MCF 10A (cell line): ENCODE measurements around the gene SOBP. TPM values are rescaled to one million over a fixed set of nuclear protein-coding genes. Genes with fewer than 3 reads are reported as not detected.
"Not testable (repeated sequence)": the region's sequence is repeated elsewhere in the genome, so short reads cannot be mapped to it uniquely, and the experiment has no call there.

Source experiments
- BruUV-seq: library from RNA; stranded (reverse); fragments of 400-500 nt; replicated peaks from 2 replicates; lab custom pipeline; 2021; lab: Mats Ljungman, UMichigan
- CTCF ChIA-PET: fragments of 300-600 bp; sonication (Branson Sonifier 250); formaldehyde crosslinking; extraction: SDS; loops from one replicate; lab custom pipeline; 2021; ENCODE audit warnings: antibody characterized with exemption, inconsistent platforms; lab: Yijun Ruan, JAX
- POLR2A ChIA-PET: fragments of 300-600, 350-650 bp; sonication (Branson Sonifier 250); formaldehyde crosslinking; extraction: SDS; loops from one replicate; lab custom pipeline; 2020; ENCODE audit warnings: antibody characterized with exemption, inconsistent platforms; lab: Yijun Ruan, JAX
- DNase-seq: peaks from one replicate; pipeline ENCODE4 v3.0.0-alpha.2; 2018; ENCODE audit not compliant: unreplicated experiment
- H3K27ac Mint-ChIP-seq: one replicate; pipeline ENCODE4 v1.8.0; 2022; ENCODE audit warnings: mild to moderate bottlenecking, low read depth, mixed read lengths; ENCODE audit not compliant: unreplicated experiment
- H3K27me3 Mint-ChIP-seq: one replicate; pipeline ENCODE4 v1.8.0; 2022; ENCODE audit warnings: mixed read lengths; ENCODE audit not compliant: insufficient read depth, unreplicated experiment
- H3K36me3 Mint-ChIP-seq: one replicate; pipeline ENCODE4 v1.8.0; 2022; ENCODE audit warnings: mild to moderate bottlenecking, moderate library complexity, mixed read lengths; ENCODE audit not compliant: insufficient read depth, unreplicated experiment
- H3K4me1 Mint-ChIP-seq: one replicate; pipeline ENCODE4 v1.8.0; 2022; ENCODE audit warnings: mixed read lengths; ENCODE audit not compliant: insufficient read depth, unreplicated experiment
- H3K4me3 Mint-ChIP-seq: one replicate; pipeline ENCODE4 v1.8.0; 2022; ENCODE audit warnings: mild to moderate bottlenecking, moderate library complexity, mixed read lengths; ENCODE audit not compliant: unreplicated experiment
- H3K9me3 Mint-ChIP-seq: one replicate; pipeline ENCODE4 v1.8.0; 2022; ENCODE audit warnings: mixed read lengths; ENCODE audit not compliant: unreplicated experiment
- intact Hi-C: fragments of 100-400 bp; cut with micrococcal nuclease; formaldehyde crosslinking; loops from 2 replicates; pipeline ENCODE4 v1.14.1; 2022
- total RNA-seq: library from RNA; stranded (reverse); gene quantifications from 2 replicates; pipeline ENCODE4 v1.2.3, GENCODE V29; 2022
- TF ChIP-seq, protein P1 (sequence below): fragments of 200-600 bp; IDR thresholded peaks from one replicate; pipeline ENCODE4 v1.8.0; 2022; ENCODE audit warnings: antibody characterized with exemption, mild to moderate bottlenecking; ENCODE audit not compliant: unreplicated experiment

Gene SOBP
- total RNA-seq, 1 experiment from 2014 or later: 0.21 TPM

DNA sequence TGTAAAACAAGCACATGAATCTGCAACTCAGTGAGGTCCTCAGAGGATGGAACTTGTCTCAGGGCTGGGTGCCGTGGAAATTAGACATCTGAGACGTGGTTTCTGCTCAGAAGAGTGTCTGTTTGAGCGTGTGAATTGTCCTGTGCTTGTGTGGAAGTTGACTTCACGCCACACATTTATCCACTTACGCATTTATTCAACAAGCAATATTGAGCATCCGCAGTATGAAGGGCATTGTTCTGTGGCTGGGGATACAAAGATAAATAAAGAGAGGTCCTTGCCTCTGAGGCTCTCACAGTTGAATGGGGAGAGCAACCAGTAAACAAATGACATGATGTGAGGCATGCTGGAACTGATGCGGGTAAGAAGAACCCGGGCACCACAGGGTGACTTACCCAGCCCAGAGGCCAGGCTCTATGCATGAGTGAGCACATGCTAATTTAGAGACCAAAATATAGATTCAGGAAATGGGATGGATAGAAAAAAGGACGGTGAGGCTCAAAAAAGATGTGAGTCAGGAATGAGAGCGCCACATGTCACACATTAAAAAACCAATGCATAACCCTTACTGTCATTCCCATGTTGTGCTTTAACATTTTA lies 60.4 kb downstream of the SOBP start:
- TF ChIP-seq, protein P1, sequence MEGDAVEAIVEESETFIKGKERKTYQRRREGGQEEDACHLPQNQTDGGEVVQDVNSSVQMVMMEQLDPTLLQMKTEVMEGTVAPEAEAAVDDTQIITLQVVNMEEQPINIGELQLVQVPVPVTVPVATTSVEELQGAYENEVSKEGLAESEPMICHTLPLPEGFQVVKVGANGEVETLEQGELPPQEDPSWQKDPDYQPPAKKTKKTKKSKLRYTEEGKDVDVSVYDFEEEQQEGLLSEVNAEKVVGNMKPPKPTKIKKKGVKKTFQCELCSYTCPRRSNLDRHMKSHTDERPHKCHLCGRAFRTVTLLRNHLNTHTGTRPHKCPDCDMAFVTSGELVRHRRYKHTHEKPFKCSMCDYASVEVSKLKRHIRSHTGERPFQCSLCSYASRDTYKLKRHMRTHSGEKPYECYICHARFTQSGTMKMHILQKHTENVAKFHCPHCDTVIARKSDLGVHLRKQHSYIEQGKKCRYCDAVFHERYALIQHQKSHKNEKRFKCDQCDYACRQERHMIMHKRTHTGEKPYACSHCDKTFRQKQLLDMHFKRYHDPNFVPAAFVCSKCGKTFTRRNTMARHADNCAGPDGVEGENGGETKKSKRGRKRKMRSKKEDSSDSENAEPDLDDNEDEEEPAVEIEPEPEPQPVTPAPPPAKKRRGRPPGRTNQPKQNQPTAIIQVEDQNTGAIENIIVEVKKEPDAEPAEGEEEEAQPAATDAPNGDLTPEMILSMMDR: no peak
- POLR2A ChIA-PET: no interaction called here
- intact Hi-C loops: no loop called here
- Mint-ChIP-seq H3K4me3 (no peak overlapping the region), H3K4me1 (no peaks in the 10 kb centered on the region), H3K9me3 (no peaks in the 10 kb centered on the region), H3K36me3 (peaks cover 7% of the 10 kb centered on the region), H3K27ac (no peak overlapping the region), H3K27me3 (peaks cover 12% of the 10 kb centered on the region)
- no TSS peak for BruUV-seq
- no peak for DNase-seq
- CTCF ChIA-PET: interaction anchor here (0.7 kb wide), 2 partner anchors 86 to 159 kb away, joined by 3 read pairs; no protein-coding TSS in a partner anchor

DNA sequence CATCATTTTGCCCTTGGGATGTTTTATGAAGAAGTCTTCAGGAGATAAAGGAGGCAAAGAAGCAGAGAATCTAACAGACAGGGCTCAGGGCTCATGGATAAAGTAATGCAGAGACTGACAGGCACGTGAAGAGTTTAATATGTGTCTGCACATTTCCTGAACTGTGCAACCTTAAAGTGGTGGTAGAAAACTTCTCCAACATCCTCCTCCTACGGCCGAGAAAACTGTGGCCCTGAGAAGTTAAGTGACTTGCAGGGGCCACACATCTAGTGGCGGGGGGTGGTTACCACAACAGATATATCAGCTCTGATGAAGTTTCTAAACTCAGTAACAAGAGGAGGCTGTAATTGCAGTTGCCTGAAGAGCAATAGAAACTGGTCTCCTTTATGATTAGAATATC lies 61.0 kb downstream of the SOBP start:
- TF ChIP-seq, protein P1: no peak
- no TSS peak for BruUV-seq
- no peak overlapping the region for H3K27ac Mint-ChIP-seq
- DNase-seq: no peak
- POLR2A ChIA-PET: no interaction called here
- no peak overlapping the region for H3K4me3 Mint-ChIP-seq
- CTCF ChIA-PET: no interaction called here
- peaks cover 6% of the 10 kb centered on the region for H3K27me3 Mint-ChIP-seq
- no peaks in the 10 kb centered on the region for H3K4me1 Mint-ChIP-seq
- H3K9me3 Mint-ChIP-seq: no peaks in the 10 kb centered on the region
- intact Hi-C loops: no loop called here
- H3K36me3 Mint-ChIP-seq: peaks cover 7% of the 10 kb centered on the region

DNA sequence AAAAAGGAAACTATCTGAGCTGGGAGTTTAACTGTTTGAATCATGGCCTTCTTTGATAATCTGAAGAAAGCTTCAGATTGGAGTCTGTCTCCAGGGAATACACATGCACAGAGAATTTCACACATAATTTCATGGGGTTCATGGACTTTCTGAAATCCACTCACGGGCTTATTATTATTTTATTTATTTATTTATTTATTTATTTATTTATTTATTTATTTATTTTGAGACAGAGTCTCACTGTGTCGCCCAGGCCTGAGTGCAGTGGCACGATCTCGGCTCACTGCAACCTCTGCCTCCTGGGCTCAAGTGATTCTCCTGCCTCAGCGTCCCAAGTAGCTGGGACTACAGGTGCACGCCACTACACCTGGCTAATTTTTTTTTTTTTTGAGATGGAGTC lies 63.2 kb downstream of the SOBP start:
- CTCF ChIA-PET: not testable (repeated sequence)

DNA sequence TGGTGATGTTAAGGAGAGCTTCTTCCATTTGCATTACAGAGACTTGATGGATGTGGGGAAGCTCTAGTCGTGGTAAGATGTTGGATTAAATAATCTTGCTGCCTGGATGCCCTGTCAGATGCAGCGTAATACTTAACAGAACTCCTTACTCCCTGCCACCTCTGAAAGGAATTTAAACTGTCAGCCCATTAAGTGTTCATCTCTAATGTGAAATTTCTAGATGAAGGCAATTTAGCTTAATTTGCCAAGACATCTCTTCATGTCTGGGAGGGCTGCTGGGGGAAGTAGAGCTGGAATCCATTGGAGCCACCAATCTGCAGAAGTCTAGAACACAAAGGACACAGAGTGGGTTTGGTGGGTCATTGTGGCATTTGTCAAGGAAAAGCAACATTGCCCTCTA lies 64.4 kb downstream of the SOBP start:
- intact Hi-C loops: no loop called here
- Mint-ChIP-seq H3K4me3 (no peak overlapping the region), H3K27me3 (peaks cover 5% of the 10 kb centered on the region), H3K27ac (no peak overlapping the region), H3K36me3 (peaks cover 7% of the 10 kb centered on the region), H3K9me3 (no peaks in the 10 kb centered on the region), H3K4me1 (no peaks in the 10 kb centered on the region)
- CTCF ChIA-PET: no interaction called here
- no TSS peak for BruUV-seq
- TF ChIP-seq, protein P1: no peak
- no peak for DNase-seq
- POLR2A ChIA-PET: interaction anchor here (2.5 kb wide), 1 partner anchor 11 kb away, joined by 8 read pairs; no protein-coding TSS in a partner anchor

More for the DNA sequence above, 63.2 kb downstream of the SOBP start:
- H3K27me3 Mint-ChIP-seq, H3K4me1 Mint-ChIP-seq, H3K9me3 Mint-ChIP-seq, intact Hi-C loops, BruUV-seq, H3K4me3 Mint-ChIP-seq, H3K27ac Mint-ChIP-seq, H3K36me3 Mint-ChIP-seq, DNase-seq: not testable (repeated sequence)
- POLR2A ChIA-PET: interaction anchor here (0.7 to 2.5 kb wide), 3 partner anchors 8 to 266 kb away, joined by 3 to 8 read pairs (median 3); no protein-coding TSS in a partner anchor
